ENCODE data around the gene SLC16A7. TPM values are rescaled to one million over a fixed set of nuclear protein-coding genes. Genes with fewer than 3 reads are reported as not detected.

SLC16A7 gene
- total and polyA plus RNA-seq, 10 donors = 3.2 to 98.8 (median 60.9) TPM

GRCh38 chr12:59574406-59574805 is 21.4 kb upstream of the SLC16A7 start:
- Histone ChIP-seq H3K9me3 (no peaks in the 10 kb centered on the region), H3K36me3 (no peaks in the 10 kb centered on the region), H3K4me1 (peaks cover 0 to 13% (median 0%) of the 10 kb centered on the region in 6 donors), H3K4me3 (no peak overlapping the region), H3K27me3 (replicated peaks in 1 of 7) (no peaks in the 10 kb centered on the region), H3K27ac (no peak overlapping the region)
- no peak for TF ChIP-seq CTCF (IDR thresholded peaks at IDR 0.05 in 8 of 11, conservative IDR thresholded peaks at IDR 0.05 in 3 of 11)
- no peak for TF ChIP-seq POLR2AphosphoS5 (IDR thresholded peaks at IDR 0.05)
- TF ChIP-seq POLR2A (IDR thresholded peaks at IDR 0.05) = no peak
- DNase-seq = no peak
- intact Hi-C loops (cut with DNase I; ENCODE audit: low total_unique reads) = no loop called here

GRCh38 chr12:59575826-59576225 is 20.0 kb upstream of the SLC16A7 start:
- no peaks in the 10 kb centered on the region for H3K36me3 ChIP-seq
- TF ChIP-seq POLR2A (IDR thresholded peaks at IDR 0.05) = no peak
- no peak for TF ChIP-seq POLR2AphosphoS5 (IDR thresholded peaks at IDR 0.05)
- no peak for TF ChIP-seq CTCF (IDR thresholded peaks at IDR 0.05 in 8 of 11, conservative IDR thresholded peaks at IDR 0.05 in 3 of 11)
- no peaks in the 10 kb centered on the region for H3K27me3 ChIP-seq (replicated peaks in 1 of 7)
- WGBS, 5 donors = 63 to 93% (median 83%) methylated on average over 2 of the region's 2 CpGs
- intact Hi-C loops (cut with DNase I; ENCODE audit: low total_unique reads) = no loop called here
- no peaks in the 10 kb centered on the region for H3K9me3 ChIP-seq
- peaks cover 0 to 13% (median 0%) of the 10 kb centered on the region in 6 donors for H3K4me1 ChIP-seq
- H3K4me3 ChIP-seq = no peak overlapping the region
- no peak for DNase-seq
- no peak overlapping the region for H3K27ac ChIP-seq

- TF ChIP-seq POLR2A (IDR thresholded peaks at IDR 0.05) (no peak), POLR2AphosphoS5 (IDR thresholded peaks at IDR 0.05) (no peak), CTCF (IDR thresholded peaks at IDR 0.05 in 8 of 11, conservative IDR thresholded peaks at IDR 0.05 in 3 of 11) (no peak)
- Histone ChIP-seq H3K4me3 (no peak overlapping the region), H3K27me3 (replicated peaks in 1 of 7) (no peaks in the 10 kb centered on the region), H3K27ac (no peak overlapping the region), H3K9me3 (no peaks in the 10 kb centered on the region), H3K36me3 (no peaks in the 10 kb centered on the region), H3K4me1 (peaks cover 0 to 13% (median 0%) of the 10 kb centered on the region in 6 donors)
- WGBS, 5 donors = 70 to 83% (median 73%) methylated on average over 1 of the region's 1 CpG
- intact Hi-C loops (cut with DNase I; ENCODE audit: low total_unique reads) = no loop called here
- no peak for DNase-seq
Measured at GRCh38 chr12:59578254-59578653, 17.6 kb upstream of the SLC16A7 start.

GRCh38 chr12:59579631-59580030 is 16.2 kb upstream of the SLC16A7 start:
- Histone ChIP-seq H3K27me3 (replicated peaks in 1 of 7) (no peaks in the 10 kb centered on the region), H3K27ac (no peak overlapping the region), H3K9me3 (no peaks in the 10 kb centered on the region), H3K36me3 (no peaks in the 10 kb centered on the region), H3K4me3 (no peak overlapping the region), H3K4me1 (peaks cover 0 to 13% (median 0%) of the 10 kb centered on the region in 6 donors)
- no peak for DNase-seq
- TF ChIP-seq POLR2AphosphoS5 (IDR thresholded peaks at IDR 0.05) (no peak), CTCF (IDR thresholded peaks at IDR 0.05 in 8 of 11, conservative IDR thresholded peaks at IDR 0.05 in 3 of 11) (no peak), POLR2A (IDR thresholded peaks at IDR 0.05) (no peak)
- intact Hi-C loops (cut with DNase I; ENCODE audit: low total_unique reads) = no loop called here
- 42 to 92% (median 71%) methylated on average over 2 of the region's 2 CpGs for WGBS, 5 donors
